Measurements from ENCODE around the gene OR4C16.

OR4C16 gene, protein sequence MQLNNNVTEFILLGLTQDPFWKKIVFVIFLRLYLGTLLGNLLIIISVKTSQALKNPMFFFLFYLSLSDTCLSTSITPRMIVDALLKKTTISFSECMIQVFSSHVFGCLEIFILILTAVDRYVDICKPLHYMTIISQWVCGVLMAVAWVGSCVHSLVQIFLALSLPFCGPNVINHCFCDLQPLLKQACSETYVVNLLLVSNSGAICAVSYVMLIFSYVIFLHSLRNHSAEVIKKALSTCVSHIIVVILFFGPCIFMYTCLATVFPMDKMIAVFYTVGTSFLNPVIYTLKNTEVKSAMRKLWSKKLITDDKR

DNA sequence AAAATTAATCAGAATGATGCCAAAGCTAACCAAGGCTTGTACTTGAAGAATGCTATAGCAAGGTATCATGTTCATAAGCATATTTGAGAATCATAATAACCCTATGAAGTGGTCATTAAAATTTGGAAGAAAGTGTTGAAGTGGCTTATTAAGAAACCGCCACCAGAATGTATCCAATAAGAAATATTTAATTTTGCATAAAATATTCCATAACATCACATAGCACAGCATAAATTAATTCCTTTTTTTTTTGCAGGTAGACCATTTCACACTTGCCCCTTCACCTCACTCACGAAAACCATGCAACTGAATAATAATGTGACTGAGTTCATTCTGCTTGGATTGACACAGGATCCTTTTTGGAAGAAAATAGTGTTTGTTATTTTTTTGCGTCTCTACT, at the start of gene OR4C16:
Gene OR4C16 (plus strand): TSS at position 301 of the 400 bp plus-strand sequence. CDS start 0 bp downstream, at position 301.
- no peak for DNase-seq

DNA sequence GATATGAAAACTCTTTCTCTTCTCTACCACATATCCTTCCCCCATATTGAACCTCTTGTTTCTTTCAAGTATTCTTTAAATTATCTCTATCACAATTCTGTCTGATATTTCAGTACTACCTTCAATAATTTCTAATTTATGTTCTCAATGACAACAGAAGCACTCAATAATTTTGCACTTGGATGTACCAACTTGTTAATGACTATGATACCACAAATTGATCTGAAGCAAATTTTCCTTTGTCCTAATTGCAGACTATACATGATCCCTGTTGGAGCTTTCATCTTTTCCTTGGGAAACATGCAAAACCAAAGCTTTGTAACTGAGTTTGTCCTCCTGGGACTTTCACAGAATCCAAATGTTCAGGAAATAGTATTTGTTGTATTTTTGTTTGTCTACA, 17.8 kb upstream of the OR4C16 start, which contains the start of gene OR4C15:
Gene OR4C15 (plus strand): TSS at position 301 of the 400 bp plus-strand sequence. CDS start 0 bp downstream, at position 301.
- DNase-seq: no peak

DNA sequence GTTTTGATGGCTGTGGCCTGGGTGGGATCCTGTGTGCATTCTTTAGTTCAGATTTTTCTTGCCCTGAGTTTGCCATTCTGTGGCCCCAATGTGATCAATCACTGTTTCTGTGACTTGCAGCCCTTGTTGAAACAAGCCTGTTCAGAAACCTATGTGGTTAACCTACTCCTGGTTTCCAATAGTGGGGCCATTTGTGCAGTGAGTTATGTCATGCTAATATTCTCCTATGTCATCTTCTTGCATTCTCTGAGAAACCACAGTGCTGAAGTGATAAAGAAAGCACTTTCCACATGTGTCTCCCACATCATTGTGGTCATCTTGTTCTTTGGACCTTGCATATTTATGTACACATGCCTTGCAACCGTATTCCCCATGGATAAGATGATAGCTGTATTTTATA, 620 bp downstream of the OR4C16 start:
- no peak for DNase-seq

DNA sequence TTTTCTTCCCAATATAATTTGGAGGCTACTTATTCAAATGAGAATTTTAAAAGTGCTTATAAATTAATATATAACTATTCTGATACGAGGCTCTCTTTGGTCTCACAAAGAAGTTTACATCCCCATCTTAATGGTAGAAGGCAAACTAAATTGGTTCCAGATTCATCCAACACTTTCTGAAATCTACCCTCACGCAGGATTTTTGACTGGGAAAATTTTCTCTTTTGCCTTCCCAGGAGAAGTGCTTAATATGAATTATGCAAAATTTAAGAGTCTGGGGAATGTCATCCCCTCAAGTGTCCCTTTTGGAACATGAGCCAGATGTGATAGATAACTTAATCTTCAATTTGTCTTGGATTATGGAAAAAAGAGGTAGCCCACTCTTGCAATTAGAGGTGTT, 35.6 kb downstream of the OR4C16 start, which contains the start of gene OR4C11:
Gene OR4C11 (minus strand): TSS at position 101 of the 400 bp plus-strand sequence. CDS start 3,272 bp downstream, outside the sequence.
- DNase-seq: no peak

Data from NCI-H524 (cell line).